CD14-positive monocyte (primary cell): Measurements from ENCODE around the gene PDE9A. TPM values are rescaled to one million over a fixed set of nuclear protein-coding genes. Genes with fewer than 3 reads are reported as not detected.

ENCODE experiments used
- DNase-seq, 3 donors: peaks; one replicate each; pipeline ENCODE4 v3.0.0-alpha.2; 2011 to 2022
- H2AFZ ChIP-seq: 2 replicates; pipeline ENCODE4 v1.6.0; 2012; ENCODE audit warnings: mild to moderate bottlenecking, low read depth, low read length, inconsistent platforms; ENCODE audit not compliant: insufficient read depth, poor library complexity, severe bottlenecking
- H3K27ac ChIP-seq, 2 donors: 1 replicate in 1 of 2; 2 replicates in 1 of 2; pipeline ENCODE4 v1.5.1; 2012 to 2013; ENCODE audit warnings: low read length in 2 of 2, control low read depth in 1 of 2, inconsistent platforms in 1 of 2, low read depth in 1 of 2, mild to moderate bottlenecking in 1 of 2
- H3K27me3 ChIP-seq, 2 donors: one replicate each; pipeline versions ENCODE4 v1.6.0 to v1.6.1; 2011 to 2013; ENCODE audit warnings: low read length in 2 of 2; ENCODE audit not compliant: control insufficient read depth in 2 of 2, insufficient read depth in 2 of 2
- H3K36me3 ChIP-seq, 2 donors: replicated peaks in 1 of 2; 1 replicate in 1 of 2; 2 replicates in 1 of 2; pipeline versions ENCODE4 v1.5.1 to v1.6.1; 2012 to 2013; ENCODE audit warnings: low read length in 2 of 2, control low read depth in 1 of 2, inconsistent platforms in 1 of 2, mild to moderate bottlenecking in 1 of 2; ENCODE audit not compliant: insufficient read depth in 2 of 2, control insufficient read depth in 1 of 2
- H3K4me1 ChIP-seq, 2 donors: 1 replicate in 1 of 2; 2 replicates in 1 of 2; pipeline versions ENCODE4 v1.5.1 to v1.6.1; 2012 to 2013; ENCODE audit warnings: low read length in 2 of 2, control low read depth in 1 of 2, inconsistent platforms in 1 of 2, mild to moderate bottlenecking in 1 of 2, moderate library complexity in 1 of 2; ENCODE audit not compliant: insufficient read depth in 2 of 2, control insufficient read depth in 1 of 2
- H3K4me2 ChIP-seq: replicated peaks from 2 replicates; pipeline ENCODE3; 2012; ENCODE audit warnings: low read length, moderate library complexity, mild to moderate bottlenecking; ENCODE audit not compliant: poor library complexity, severe bottlenecking; ENCODE audit errors: extremely low read depth
- H3K4me3 ChIP-seq, 3 experiments: fragments of 200-600 bp in 1 of 3; sonication (generic) in 1 of 3; replicated peaks in 1 of 3; 1 replicate in 2 of 3; 2 replicates in 1 of 3; pipeline ENCODE4 v1.5.1; 2011 to 2013; ENCODE audit warnings: low read length in 3 of 3, mild to moderate bottlenecking in 3 of 3, control low read depth in 2 of 3, low read depth in 2 of 3, inconsistent platforms in 1 of 3, moderate library complexity in 1 of 3
- H3K79me2 ChIP-seq: 2 replicates; pipeline ENCODE4 v1.6.0; 2012; ENCODE audit warnings: mild to moderate bottlenecking, control low read depth, inconsistent platforms, low read length, moderate library complexity; ENCODE audit not compliant: insufficient read depth
- H3K9ac ChIP-seq: 2 replicates; pipeline ENCODE4 v1.6.0; 2017; ENCODE audit warnings: low read length, mild to moderate bottlenecking; ENCODE audit not compliant: insufficient read depth, poor library complexity, severe bottlenecking
- H3K9me3 ChIP-seq, 2 donors: replicated peaks in 1 of 2; 1 replicate in 1 of 2; 2 replicates in 1 of 2; pipeline versions ENCODE4 v1.5.1 to v1.6.1; 2012 to 2013; ENCODE audit warnings: low read length in 2 of 2, control low read depth in 1 of 2; ENCODE audit not compliant: control insufficient read depth in 1 of 2, insufficient read depth in 1 of 2
- H4K20me1 ChIP-seq: 2 replicates; pipeline ENCODE4 v1.6.0; 2012; ENCODE audit warnings: mild to moderate bottlenecking, low read length, control low read depth, moderate library complexity; ENCODE audit not compliant: insufficient read depth
- H3K27ac Mint-ChIP-seq, 7 donors: one replicate each; pipeline ENCODE4 v1.8.0; 2020; ENCODE audit warnings: mild to moderate bottlenecking in 7 of 7, mixed read lengths in 7 of 7, moderate library complexity in 6 of 7, inconsistent platforms in 2 of 7
- H3K27me3 Mint-ChIP-seq, 3 donors: one replicate each; pipeline ENCODE4 v1.8.0; 2021 to 2022; ENCODE audit warnings: low read depth in 3 of 3, mild to moderate bottlenecking in 3 of 3, mixed read lengths in 3 of 3, moderate library complexity in 3 of 3, inconsistent platforms in 1 of 3
- H3K36me3 Mint-ChIP-seq, 2 donors: one replicate each; pipeline ENCODE4 v1.8.0; 2020; ENCODE audit warnings: mixed read lengths in 2 of 2, inconsistent platforms in 1 of 2, mild to moderate bottlenecking in 1 of 2
- H3K4me1 Mint-ChIP-seq: one replicate; pipeline ENCODE4 v1.8.0; 2020; ENCODE audit warnings: mild to moderate bottlenecking, mixed read lengths
- H3K4me3 Mint-ChIP-seq, 2 donors: one replicate each; pipeline ENCODE4 v1.8.0; 2020; ENCODE audit warnings: mild to moderate bottlenecking in 2 of 2, mixed read lengths in 2 of 2, moderate library complexity in 1 of 2
- H3K9me3 Mint-ChIP-seq, 7 donors: one replicate each; pipeline ENCODE4 v1.8.0; 2020 to 2022; ENCODE audit warnings: mixed read lengths in 7 of 7, mild to moderate bottlenecking in 6 of 7, moderate library complexity in 6 of 7, inconsistent platforms in 2 of 7
- CTCF ChIP-seq: fragments of 200-600 bp; IDR thresholded peaks from one replicate; pipeline ENCODE4 v1.8.0; 2022; ENCODE audit warnings: antibody characterized with exemption, mild to moderate bottlenecking
- WGBS: methylation state at CpG from one replicate; pipeline ENCODE4 v1.1.5; 2013; ENCODE audit warnings: missing lambda C conversion rate; ENCODE audit not compliant: insufficient coverage; 5-methylcytosine and 5-hydroxymethylcytosine counted together
- intact Hi-C, 2 donors: fragments of 100-400 bp; cut with micrococcal nuclease; formaldehyde crosslinking; loops; one replicate each; pipeline versions ENCODE4 v1.15.0 to v1.15.1; 2023
- polyA plus RNA-seq, 3 donors: library from polyadenylated mRNA; depleted of rRNA in 1 of 3; unstranded in 2 of 3; stranded (reverse) in 1 of 3; fragments of 300-500 nt in 2 of 3; fragments of >200 nt in 1 of 3; fragmentation: Illumina TruSeq in 2 of 3; gene quantifications; 1 replicate in 2 of 3; 2 replicates in 1 of 3; pipeline ENCODE4 v1.2.3, GENCODE V29; 2012 to 2021

PDE9A gene
- polyA plus RNA-seq, 3 donors: 0.05 to 0.52 TPM; not detected in 1

GRCh38 chr21:42760951-42761751, 107.7 kb downstream of the PDE9A start:
- DNase-seq: peak; percentile 20 to 61 (median 60)
- Mint-ChIP-seq H3K9me3 (no peaks in the 10 kb centered on the region), H3K4me1 (peaks cover 19% of the 10 kb centered on the region), H3K27ac (peak overlapping the region in 2 of 7 donors; percentile 40 to 46), H3K36me3 (no peaks in the 10 kb centered on the region), H3K4me3 (no peak overlapping the region), H3K27me3 (peaks cover 1 to 3% (median 3%) of the 10 kb centered on the region in 3 donors)
- Histone ChIP-seq H3K4me1 (peaks cover 11 to 25% of the 10 kb centered on the region in 2 donors), H3K27me3 (no peaks in the 10 kb centered on the region), H3K9ac (no peak overlapping the region), H3K4me3 (no peak overlapping the region), H3K9me3 (no peaks in the 10 kb centered on the region), H3K79me2 (no peaks in the 10 kb centered on the region), H2AFZ (peak overlapping the region; percentile 17), H3K36me3 (no peaks in the 10 kb centered on the region), H3K4me2 (no peak overlapping the region), H4K20me1 (no peaks in the 10 kb centered on the region), H3K27ac (no peak overlapping the region)
- TF ChIP-seq CTCF: no peak
- intact Hi-C loops: no loop called here
- 79% methylated on average over 12 of the region's 21 CpGs for WGBS

- peaks cover 11 to 25% of the 10 kb centered on the region in 2 donors for H3K4me1 ChIP-seq
- no peaks in the 10 kb centered on the region for H3K36me3 Mint-ChIP-seq
- intact Hi-C loops: no loop called here
- H3K9me3 Mint-ChIP-seq: no peaks in the 10 kb centered on the region
- H3K4me2 ChIP-seq: no peak overlapping the region
- no peaks in the 10 kb centered on the region for H3K36me3 ChIP-seq
- no peak for DNase-seq
- no peak for TF ChIP-seq CTCF
- H3K4me1 Mint-ChIP-seq: peaks cover 19% of the 10 kb centered on the region
- H3K27me3 Mint-ChIP-seq: peaks cover 1 to 4% (median 3%) of the 10 kb centered on the region in 3 donors
- H3K79me2 ChIP-seq: no peaks in the 10 kb centered on the region
- peak overlapping the region in 2 of 7 donors; percentile 46 to 57 for H3K27ac Mint-ChIP-seq
- peak overlapping the region; percentile 17 for H2AFZ ChIP-seq
- no peak overlapping the region for H3K27ac ChIP-seq
- no peak overlapping the region for H3K4me3 Mint-ChIP-seq
- H3K4me3 ChIP-seq: no peak overlapping the region
- WGBS: 91% methylated on average over 8 of the region's 18 CpGs
- H4K20me1 ChIP-seq: no peaks in the 10 kb centered on the region
- H3K9me3 ChIP-seq: no peaks in the 10 kb centered on the region
- H3K27me3 ChIP-seq: no peaks in the 10 kb centered on the region
- no peak overlapping the region for H3K9ac ChIP-seq
Measured at GRCh38 chr21:42761776-42762335, 108.4 kb downstream of the PDE9A start.
